Activated CD4-positive, CD25-positive, alpha-beta regulatory T cell (primary cell): ENCODE measurements around the gene ADAMTS14.

Source experiments
- DNase-seq, 4 experiments: peaks; one replicate each; lab custom pipeline; 2025; lab: John Stamatoyannopoulos, UW

The ADAMTS14 gene

DNA sequence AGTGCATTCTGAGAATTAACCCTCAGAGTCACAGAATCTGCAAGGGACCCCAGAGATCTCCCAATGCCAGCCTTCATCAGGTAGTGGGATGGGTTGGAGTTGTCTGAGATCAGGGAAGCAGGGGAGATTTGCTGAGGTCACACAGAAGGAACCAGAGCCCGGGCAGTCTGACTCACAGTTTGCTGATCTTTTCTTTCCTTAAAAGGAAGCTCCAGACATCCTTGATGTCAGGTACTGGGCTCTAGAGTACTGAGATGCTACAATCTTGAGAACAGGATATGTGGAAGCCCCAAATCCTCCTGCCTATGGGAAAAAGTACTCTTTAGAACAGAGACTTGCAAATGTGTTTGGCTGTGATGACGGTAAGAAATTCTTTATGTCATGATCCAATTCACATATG is 112.2 kb downstream of the ADAMTS14 start:
- no peak for DNase-seq

GRCh38 chr10:70785190-70785589 is 112.9 kb downstream of the ADAMTS14 start, which contains the start of gene TBATA:
Gene TBATA, minus strand, starts transcription at chr10:70785377. Its CDS starts 1,998 bp downstream, at chr10:70783379.
- DNase-seq: no peak

- DNase-seq: no peak
Measured at GRCh38 chr10:70786799-70787415, 114.6 kb downstream of the ADAMTS14 start.

- DNase-seq: no peak
Measured at GRCh38 chr10:70791386-70792039, 119.2 kb downstream of the ADAMTS14 start.

- DNase-seq: no peak
Measured at GRCh38 chr10:70795613-70796012, 123.3 kb downstream of the ADAMTS14 start.

- no peak for DNase-seq
Measured at GRCh38 chr10:70797840-70798239, 125.5 kb downstream of the ADAMTS14 start.

DNA sequence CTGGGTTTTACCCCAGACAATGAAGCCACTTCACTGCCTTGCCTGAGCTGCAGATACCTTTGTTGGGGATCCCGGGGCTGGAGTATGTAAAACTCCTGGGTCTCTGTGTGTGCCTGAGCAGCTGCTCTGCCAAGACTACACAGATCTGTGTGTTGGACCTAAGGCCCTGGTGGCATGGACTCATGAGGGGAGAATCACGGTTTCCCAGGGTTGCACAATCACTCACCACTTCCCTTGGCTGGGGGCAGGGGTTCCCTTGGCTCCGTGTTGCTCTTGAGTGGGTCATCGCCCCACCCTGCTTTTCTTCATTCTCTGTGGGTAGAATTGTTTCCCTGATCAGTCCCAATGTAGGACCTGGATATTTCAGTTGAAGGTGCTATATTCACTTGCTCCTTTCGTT is 126.8 kb downstream of the ADAMTS14 start:
- no peak for DNase-seq

DNA sequence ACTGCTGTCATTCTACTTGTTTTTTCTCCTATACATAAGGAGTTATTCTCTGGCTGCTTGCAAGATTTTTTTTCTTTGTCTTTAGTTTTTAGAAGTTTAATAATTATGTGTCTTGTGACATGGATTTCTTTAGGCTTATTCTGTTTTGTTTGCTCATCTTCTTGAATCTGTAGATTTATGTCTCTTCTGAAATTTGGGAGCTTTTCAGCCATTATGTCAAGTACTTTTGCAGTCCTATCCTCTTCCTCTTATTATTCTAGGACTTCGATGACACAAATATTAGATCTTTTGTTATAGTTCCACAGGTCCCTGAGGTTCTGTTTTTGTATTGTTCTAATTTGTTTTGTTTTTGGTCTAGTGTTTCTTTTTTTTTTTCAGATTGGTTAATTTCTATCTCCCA is 129.5 kb downstream of the ADAMTS14 start:
- DNase-seq: no peak

- no peak for DNase-seq
Measured at GRCh38 chr10:70803775-70804420, 131.6 kb downstream of the ADAMTS14 start.

DNA sequence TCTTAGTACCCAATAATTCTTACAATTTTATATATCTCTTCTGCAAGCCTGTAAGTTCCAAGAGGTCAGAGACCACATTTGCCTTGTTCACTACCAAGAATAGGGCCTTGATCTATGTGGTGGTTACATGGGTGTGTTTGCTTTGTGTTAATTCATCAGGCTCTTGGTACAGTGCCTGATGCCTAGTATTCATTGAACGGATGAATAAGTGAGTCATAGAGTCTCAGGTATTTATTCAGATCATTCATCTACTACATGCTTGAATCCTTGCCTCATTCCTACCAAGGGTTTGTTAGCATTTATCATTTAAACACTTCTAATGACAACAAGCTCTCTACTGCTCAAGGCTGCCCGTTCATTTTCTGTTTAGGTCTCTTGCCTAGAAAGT is 132.1 kb downstream of the ADAMTS14 start:
- DNase-seq: no peak

DNA sequence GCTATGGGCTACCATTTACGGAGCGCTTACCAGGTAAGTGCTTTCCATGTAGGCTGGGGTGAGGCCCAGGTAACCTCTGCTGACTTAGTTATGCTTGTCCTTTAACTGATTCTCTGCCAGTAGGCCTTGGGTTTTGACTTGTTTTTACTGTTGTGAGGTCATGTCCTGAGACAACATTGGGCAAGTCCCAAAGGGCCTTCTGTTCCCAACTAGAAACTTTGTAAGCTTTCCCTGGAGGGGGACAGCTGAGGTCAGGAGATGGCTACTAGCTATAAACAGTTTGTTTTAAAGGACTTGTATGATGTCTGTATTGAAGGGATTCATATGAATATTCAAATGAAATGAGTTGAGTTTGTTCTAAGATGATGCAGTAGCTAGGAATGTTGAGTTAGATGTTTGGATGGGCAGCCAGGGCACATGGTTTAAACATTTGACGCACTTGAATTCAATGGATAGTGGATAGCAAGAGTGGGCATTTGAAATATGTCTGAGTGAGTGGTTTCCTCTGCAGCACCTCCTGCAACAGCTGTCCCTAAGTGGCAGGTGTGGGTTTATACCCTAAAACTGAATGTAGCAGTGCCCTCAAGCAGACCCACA is 133.4 kb downstream of the ADAMTS14 start:
- no peak for DNase-seq

GRCh38 chr10:70806841-70807240 is 134.5 kb downstream of the ADAMTS14 start:
- no peak for DNase-seq

- DNase-seq: no peak
Measured at GRCh38 chr10:70807556-70807955, 135.2 kb downstream of the ADAMTS14 start.

DNA sequence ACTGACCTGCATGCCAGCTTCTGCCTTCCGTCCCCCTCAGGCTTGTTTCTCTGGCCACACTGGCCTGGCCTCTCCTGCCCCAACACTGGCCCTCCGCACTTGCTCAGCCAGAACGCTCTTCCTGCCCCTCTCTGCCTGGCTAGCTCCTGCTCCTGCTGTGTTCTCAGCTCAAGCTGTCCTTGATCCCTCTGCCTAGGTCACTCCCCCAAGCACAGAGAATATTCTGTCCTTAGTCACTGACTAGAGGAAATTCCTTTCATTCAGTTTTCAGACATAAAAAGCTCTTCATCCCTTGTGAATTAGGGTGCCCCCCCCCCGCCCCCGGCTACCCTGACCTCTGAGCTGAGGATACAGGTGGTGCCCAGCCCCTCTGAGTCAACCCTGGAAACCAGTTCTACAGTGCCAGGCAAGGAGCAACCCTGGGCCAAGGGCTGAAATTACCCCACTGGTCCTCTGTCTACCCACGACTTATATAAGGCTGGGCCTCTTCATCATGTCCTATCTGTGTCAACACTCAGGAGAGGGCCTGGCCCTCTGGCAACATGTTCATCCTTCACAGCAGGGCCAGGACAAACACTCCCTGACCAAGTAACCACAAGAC is 136.8 kb downstream of the ADAMTS14 start:
- DNase-seq: no peak

- no peak for DNase-seq
Measured at GRCh38 chr10:70809726-70810125, 137.4 kb downstream of the ADAMTS14 start.

- DNase-seq: no peak
Measured at GRCh38 chr10:70810967-70811366, 138.7 kb downstream of the ADAMTS14 start.

GRCh38 chr10:70811881-70812280 is 139.6 kb downstream of the ADAMTS14 start:
- DNase-seq: no peak
